Posterior vena cava (tissue), 2 donors: Measurements from ENCODE around the gene ST3GAL5. TPM values are rescaled to one million over a fixed set of nuclear protein-coding genes. Genes with fewer than 3 reads are reported as not detected.

Source experiments
- DNase-seq: peaks from one replicate; pipeline ENCODE4 v3.0.0-alpha.2; 2020; ENCODE audit warnings: low spot score
- intact Hi-C, 2 donors: fragments of 100-400 bp; cut with DNase I; formaldehyde crosslinking; loops; one replicate each; pipeline versions ENCODE4 v1.14.1 to v1.14.2; 2022 to 2023
- total RNA-seq, 2 donors: library from RNA; stranded (reverse); fragmentation: NEBNext Ultra II Directional; extraction: Animal tissue kit (Norgen Biotek cat#: 25700); gene quantifications; one replicate each; pipeline ENCODE4 v1.2.1, GENCODE V29; 2021
- donor health status: DM: yes; HTN: yes; CAD: no.
- donor health status: DM: yes; HTN: yes; CAD: no.

ST3GAL5 gene
- total RNA-seq, 2 donors from 2014 or later = 20.4 to 23.5 TPM

DNA sequence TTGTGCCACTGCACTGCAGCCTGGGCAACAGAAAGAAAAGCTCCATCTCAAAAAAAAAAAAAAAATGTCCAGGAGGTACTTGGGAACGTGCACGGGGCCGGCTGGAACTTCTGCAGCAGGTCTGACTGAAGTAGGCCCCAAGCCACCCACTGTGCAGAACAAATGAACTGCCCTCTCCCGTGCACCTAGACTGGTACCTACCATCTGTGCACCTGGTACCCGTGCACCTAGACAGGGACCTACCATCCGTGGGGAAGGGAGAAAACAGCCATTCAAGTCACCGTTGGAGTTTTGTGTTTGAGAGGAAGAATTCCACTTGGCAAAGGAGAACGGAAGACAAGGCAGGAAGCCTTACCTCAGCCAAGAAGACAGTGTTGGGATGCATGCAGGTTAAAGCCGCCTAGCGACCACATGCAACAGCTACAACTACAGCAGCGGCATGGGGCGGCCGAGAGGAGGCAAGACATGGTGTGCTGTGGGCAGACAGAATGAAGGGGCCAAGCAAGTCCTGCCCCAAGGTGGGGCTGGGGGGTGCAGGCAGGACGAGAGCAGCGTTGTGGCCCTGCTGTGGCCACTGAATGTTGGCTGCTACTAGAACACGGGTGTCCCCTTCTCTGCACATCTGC is 16.1 kb downstream of the ST3GAL5 start:
- intact Hi-C loops = loop anchor here in 1 of 2 donors (10.0 kb wide), 1 partner anchor 48 kb away; no protein-coding TSS in a partner anchor
- no peak for DNase-seq

DNA sequence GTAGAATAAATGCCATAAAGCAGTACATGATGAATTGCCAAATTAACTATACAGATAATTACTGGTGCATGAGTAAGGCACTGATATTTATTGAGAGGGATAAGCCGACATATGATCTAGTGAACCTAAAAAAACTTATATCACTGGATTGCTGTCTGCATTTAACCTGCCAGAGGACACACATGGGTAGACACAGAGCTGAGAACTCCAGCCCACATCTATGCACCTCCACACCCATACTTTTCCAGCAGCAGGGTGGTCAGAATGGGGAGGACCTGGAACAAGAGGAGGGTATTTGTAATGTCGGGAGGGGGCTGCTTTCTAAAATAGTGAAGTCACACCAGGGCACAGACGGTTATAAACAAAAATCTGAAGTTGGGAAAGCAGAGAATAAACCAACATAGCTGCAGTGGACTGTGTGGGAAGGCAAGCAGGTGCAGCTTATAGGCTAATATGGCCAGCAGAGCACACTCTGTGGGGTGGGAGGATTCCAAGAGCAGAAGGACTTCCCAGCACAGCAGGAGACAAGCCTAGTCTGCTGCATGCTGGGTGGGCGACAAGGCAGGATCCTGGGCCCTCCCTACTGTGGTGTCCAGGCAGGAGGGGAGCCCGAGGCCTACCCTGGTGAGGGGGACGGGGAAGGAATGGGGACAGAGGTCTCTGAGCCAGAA is 17.2 kb downstream of the ST3GAL5 start:
- intact Hi-C loops = loop anchor here in 1 of 2 donors (10.0 kb wide), 1 partner anchor 47 kb away; no protein-coding TSS in a partner anchor
- no peak for DNase-seq

DNA sequence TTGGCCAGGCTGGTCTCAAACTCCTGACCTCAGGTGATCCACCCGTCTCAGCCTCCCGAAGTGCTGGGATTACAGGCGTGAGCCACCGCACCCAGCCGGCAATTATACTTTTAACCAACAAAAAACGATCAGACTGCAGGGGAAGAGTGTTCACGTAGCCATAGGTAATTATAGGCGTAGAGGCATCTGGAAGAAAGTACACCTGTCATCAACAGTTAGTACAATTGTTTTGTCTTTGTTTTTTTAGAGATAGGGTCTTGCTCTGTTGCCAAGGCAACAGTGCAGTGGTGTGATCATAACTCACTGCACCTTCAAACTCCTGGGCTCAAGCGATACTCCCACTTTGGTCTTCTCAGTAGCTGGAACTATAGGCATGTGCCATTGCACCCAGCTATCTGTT is 20.0 kb downstream of the ST3GAL5 start:
- intact Hi-C loops = no loop called here
- no peak for DNase-seq

DNA sequence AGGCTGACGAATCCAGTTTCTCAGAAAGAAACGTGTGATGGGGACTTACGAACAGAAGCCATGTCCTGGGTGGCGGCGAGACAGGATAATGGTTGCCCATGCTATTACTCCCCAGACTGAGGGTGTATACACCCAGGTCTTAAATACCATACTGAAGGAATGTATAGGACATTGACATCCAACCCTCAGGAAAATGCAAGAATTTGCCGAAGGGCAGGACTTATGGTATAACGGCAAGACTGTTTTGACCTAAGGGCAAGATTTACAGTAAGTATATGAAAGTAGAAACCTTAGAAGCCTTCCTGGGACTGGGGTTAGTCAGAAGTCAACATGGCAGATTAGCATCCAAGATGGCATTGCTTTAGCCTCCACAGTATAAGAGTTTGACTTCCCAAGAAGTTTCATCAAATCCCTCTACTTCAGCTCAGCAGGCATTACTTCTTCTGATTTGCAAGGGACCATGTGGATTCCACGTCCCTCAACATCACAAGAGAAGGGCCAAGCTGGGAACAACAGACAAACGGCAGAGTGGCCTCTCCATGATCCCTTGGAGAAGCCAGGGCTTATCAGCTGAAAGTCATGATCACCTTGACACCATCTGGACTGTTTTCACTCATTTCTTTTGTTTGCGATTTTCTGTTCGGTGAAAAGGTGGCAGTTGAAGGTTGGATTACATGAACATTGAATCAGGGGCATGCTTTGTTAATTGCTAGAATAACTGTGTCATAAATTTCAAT is 21.1 kb downstream of the ST3GAL5 start:
- no peak for DNase-seq
- intact Hi-C loops = no loop called here

DNA sequence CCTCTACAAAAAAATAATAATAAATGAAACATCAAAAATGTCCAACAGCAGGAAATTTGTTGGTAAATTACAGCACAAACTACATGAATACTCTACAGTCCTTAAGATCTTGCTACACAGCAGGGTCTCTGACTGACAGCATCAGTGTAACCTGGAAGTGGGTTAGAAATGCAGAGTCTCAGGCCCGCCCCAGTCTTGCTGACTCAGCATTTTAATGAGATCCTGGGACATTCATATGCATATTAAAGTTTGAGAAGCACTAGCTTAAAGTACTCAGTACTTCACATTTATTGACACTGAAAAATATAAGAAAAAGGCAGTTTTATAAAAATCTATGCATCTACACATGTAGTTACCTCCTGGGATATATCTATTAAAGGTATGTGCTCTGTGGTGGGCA is 21.7 kb downstream of the ST3GAL5 start:
- intact Hi-C loops = no loop called here
- no peak for DNase-seq

DNA sequence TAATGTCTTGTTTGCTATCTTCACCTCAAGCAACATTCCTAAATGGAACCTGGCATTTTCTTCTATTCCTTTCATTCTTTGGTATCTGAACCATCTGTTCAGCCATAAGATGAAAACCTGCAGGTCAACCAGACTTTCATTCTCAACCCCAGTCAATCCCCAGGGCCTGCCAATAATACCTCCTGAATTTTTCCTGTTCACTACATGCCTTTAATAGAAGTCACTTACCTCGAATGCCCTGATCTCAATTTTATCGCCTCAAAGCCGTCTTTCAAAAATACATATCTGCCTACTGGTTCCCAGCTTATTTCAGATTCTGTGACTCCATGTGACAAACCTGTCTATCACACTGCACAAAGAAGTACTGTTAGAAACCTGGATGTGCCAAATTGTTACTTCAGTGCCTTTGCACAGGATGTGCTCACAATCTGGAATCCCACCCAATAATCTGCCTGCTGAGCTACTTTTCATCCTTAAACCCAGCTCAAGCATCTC is 22.6 kb downstream of the ST3GAL5 start:
- intact Hi-C loops = no loop called here
- DNase-seq = no peak

DNA sequence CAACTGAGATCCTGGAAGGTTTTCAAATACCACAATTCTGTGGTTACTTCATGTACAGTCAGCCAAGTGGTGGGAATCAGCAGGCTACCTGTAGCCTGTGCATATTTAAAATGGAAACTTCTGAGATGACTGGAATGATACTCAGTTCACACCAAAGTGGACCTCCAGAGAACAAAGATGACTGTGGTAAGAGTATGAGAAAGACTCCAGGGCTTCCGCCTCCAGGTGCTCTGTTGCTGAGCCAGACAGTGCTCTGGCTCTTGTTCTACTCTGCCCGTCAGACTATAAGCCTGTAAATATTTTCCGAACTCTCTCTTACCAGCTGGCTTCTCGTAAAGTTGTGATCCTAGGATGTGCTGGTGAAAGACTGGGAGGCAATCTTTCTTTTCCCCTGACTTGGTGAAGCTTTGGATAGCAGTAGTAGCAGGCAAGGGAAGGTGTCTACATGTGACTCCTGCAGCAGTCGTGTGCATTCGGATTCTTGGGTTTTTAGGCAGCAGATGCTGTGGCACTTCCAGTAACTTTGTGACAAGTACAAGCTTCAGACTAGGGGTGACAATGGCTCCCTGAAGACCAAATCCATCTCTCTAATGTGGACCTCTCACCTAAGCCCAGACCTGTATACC is 23.1 kb downstream of the ST3GAL5 start:
- intact Hi-C loops = no loop called here

DNA sequence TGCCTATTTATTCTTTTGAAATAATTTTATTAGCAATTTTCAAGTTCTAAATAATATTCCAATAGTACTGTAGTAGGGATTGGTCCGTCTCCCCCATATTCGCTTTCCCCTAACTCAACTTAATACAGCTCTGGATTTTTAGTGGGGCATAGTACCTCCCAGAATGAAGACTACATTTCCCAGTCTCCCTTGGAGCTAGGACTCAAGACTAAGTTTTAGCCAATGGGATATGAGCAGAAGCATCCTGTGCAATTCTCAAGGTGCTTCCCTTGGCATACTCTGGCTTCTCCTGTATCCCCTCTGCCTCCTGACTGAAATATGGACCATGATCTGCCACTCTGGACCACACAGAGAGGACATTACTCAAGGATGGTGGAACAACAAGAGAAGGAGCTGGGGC is 24.1 kb downstream of the ST3GAL5 start:
- intact Hi-C loops = no loop called here
- no peak for DNase-seq

More for the DNA sequence above, 23.1 kb downstream of the ST3GAL5 start:
- DNase-seq = no peak

DNA sequence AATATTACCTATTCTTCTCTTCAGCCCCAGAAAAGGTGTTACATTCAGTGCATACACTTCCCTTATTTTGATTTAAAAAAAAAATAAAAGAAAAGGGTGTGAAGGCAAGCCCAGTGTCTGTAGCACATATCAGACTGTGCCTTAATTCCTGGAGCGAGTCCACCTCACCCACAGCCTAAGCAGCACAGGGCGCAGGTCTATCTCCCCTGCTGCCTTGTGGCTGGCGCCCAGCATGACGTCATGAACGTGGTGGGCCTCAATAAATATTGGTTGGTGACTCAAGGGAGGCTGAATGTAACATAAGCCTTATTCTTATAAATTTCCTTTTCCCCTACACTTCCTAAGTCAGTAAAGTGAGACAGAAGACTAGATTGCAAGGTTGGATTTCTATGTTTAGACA is 26.4 kb downstream of the ST3GAL5 start:
- no peak for DNase-seq
- intact Hi-C loops = no loop called here

DNA sequence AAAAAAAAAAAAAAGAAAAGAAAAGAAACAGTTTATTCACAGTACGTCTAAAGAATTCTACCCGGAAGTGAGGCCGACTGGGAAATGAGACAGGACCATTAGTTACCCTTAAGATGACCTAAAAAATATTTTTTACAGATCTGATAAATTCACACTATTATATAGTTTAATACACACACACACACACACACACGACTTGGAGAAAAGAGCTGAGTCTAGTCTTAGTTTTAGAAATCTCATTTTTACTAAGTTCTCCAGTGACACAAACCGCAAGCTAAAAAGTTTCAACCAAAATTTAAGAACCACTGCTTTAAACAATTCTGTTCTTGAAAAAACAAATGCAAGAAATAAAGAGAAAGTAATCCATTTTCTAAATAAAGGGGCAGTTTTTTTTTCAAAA is 27.1 kb downstream of the ST3GAL5 start:
- no peak for DNase-seq
- intact Hi-C loops = no loop called here

DNA sequence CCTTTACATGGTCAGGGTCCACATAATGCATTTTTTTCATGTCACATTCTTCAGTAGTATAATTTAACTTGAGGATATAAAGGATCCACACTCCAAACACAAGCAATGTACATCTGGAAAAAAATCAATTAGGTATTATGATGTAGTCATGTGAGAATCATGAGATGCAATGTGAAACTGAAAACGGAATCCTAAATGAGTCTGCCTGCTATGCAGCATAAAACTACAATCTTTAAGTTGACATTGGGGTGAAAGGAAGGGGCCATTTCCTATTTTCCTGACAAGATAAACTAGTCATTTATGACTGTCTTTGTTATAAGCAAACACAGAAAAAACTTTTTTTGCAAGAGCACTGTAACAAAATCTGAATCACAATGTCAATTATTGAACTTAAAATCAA is 27.6 kb downstream of the ST3GAL5 start:
- no peak for DNase-seq
- intact Hi-C loops = no loop called here

DNA sequence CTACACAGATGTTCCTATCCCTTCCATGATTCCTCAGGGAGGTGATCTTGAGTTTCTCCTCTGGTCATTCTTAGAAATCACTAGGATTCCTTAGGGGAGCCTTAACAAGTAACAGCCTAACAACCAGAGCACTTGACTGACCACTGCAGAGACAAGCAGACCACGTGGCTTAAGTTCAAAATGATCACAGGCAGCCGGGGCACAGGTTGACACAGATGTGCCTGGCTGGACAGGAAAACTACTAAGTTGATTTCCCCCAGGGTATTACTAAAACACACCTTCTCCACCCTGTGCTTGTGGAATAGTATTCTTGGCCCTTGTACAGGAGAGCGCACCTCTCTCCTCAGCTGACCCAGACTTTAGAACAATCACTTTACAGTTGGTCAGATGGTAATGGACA is 29.9 kb downstream of the ST3GAL5 start:
- intact Hi-C loops = no loop called here
- DNase-seq = no peak

DNA sequence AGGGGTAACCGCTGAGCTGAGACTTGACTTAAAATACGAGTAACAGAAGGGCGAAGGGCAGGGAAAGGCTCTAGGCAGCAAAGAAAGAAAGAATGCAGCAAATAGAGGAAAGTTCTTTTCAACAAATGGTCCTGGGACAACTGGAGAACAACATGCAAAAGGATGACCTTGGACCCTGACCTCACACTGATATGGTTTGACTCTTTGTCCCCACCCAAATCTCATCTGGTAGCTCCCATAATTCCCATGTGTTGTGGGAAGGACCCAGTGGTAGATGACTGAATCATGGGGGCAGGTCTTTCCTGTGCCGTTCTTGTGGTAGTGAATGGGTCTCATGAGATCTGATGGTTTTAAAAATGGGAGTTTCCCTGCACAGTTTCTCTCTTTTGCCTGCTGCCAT is 33.9 kb downstream of the ST3GAL5 start:
- DNase-seq = no peak
- intact Hi-C loops = no loop called here

DNA sequence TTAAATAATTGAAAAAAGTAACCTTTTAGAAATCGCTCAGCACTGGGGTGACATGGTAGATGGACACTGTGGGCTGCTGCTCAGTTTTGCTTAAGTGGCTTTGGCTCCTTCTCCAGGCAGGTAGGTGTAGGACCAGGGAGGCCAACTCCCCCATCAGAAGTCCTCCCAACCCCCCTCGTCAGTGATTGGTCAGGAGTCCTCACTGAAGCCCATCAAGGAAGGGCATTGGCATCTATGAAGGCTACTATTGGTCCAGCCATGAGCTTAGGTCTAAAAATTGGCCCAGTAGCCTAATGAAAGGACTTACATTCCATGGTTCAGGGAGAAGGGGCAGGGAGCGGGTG is 34.7 kb downstream of the ST3GAL5 start:
- no peak for DNase-seq
- intact Hi-C loops = no loop called here

DNA sequence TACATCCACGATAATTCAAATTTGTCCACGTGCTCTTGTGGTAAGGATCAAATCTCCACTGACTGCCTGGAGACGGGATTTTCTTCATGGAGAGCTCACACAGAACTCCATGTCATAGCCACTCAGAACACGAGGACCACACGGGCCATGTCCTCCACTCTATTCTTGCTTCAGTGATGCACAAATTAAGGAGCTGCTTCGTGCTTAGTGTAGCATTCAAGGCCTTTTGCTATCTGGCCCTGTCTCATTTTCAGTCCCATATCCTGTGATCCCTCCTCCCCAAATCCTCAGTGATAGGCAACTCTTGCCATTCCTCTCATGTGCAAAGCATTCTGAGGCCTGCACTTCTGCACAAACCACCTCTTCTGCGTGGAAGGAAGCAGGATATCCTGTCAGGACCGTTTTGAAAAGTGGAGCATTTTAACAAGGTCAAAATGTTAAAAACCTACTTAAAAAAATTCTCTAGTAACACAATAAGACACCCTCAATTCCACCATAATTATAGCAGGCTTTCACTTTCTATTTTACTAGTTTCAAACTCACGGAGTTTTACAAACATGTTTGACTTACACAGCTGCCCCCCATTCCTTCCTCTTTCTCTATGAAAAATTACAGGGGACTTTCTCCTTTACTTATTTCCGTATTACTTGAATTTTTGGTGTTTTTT is 35.2 kb downstream of the ST3GAL5 start:
- DNase-seq = no peak
- intact Hi-C loops = no loop called here

DNA sequence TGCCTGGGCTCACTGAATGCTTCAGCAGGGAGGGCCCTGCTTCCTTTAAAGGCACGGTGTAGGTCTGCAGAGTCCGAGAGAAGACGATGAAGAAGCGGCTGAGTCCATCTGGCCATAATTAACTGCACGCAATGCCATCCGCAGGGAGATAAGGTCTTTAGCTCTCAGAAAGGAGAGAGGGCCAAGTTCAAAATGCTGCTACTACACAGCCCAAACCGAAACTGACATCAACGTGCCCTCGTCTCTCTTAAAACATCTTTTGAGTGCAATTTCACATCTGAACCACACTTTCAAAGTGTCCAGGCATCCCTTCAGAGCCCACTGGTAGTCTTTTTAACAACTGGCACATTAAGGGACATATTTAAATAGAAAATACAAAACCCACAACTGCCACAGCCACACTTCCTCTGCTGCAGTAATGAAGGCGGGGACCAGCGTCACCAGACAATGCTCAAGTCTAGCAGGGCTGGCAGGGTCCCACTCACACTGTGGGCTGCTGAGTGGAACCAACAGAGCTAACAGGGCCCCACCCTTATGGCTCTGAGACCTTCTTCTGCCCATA is 35.8 kb downstream of the ST3GAL5 start:
- intact Hi-C loops = no loop called here
- DNase-seq = no peak

DNA sequence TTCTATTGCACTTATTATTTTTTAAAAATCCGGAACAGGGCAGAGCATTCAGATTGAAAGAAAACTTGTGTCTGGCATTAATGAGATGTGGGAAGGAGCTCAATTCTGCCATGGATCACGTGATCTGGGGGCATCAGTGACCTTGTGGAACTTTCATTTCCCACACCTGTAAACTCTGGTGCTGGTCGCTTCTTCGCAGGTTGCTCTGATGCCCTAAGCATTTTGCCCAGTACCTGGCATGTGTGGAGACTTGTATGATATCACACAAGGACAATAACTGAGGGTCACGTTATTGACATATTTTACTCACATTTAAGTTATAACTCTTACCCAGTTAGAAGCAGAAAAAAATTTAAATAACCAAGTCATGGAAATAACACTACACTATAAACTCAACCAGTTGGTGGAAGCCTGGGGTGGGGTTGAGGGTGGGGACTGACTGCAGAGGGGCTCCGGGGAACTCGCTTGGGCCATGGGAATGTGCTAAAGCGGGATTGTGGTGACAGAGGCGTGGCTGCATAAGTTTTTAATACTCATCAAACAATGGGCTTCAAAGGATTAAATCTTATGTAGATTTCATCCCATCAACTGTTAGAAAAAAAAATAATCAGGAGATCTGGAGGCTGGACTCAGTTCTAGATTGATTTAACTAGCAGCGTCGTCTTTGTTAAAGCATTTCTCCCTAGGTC is 36.5 kb downstream of the ST3GAL5 start:
- intact Hi-C loops = no loop called here

DNA sequence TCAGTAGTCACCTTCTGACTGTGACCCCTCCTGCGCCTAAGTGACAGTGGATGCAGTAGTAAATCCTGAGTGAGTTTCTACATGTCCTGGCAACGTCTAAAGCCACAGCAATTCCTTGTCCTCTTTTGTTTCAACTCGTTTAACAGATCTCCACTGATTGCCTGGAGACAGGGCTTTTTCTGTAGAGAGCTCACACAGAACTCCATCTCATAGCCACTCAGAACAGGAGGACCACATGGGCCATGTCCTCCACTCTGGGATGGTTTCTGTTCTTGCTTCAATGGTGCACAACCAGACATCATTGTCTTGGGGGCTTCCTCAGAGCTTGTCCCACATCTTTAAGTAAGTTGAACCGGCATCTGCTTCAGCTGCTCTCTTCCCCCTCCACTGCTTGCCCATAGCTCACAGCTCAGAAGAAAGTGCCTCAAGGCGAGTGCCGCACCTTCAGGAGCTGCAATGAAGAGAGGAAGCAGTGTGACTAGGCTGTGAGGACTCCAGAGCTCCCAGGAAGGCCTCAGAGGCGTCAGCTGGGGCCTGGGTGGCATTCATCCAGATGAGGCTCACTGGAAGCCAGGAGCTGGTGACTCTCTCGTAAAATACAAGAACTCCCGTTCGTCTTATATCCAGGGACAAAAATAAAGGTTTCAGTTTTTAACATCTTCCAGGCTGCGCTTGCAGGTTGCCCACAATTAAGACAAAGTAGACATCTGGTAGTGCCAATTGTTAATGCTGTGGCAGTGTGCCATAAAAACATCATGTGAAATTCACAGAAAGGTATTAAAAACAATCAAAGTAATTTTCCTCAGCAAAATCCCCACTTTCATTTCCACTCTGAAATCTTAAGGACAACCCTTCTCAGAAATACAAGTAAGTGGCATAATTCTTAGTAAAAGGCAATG is 37.3 kb downstream of the ST3GAL5 start:
- intact Hi-C loops = no loop called here
- no peak for DNase-seq

More for the DNA sequence above, 36.5 kb downstream of the ST3GAL5 start:
- DNase-seq = no peak
